HCT116 (cell line): ENCODE data around the gene FABP1. TPM values are rescaled to one million over a fixed set of nuclear protein-coding genes. Genes with fewer than 3 reads are reported as not detected.

Experiments
- ATAC-seq: fragments of 200-7000 bp; cut with Tn5 transposase; 2 replicates; pipeline ENCODE4 v1.9.1; 2020; ENCODE audit warnings: mild to moderate bottlenecking, moderate library complexity
- BruUV-seq: library from RNA; stranded (reverse); fragments of 400-500 nt; replicated peaks from 2 replicates; lab custom pipeline; 2021; lab: Mats Ljungman, UMichigan
- CTCF ChIA-PET: fragments of 300-600 bp; sonication (Branson Sonifier 250); formaldehyde crosslinking; loops from one replicate; lab custom pipeline; 2021; ENCODE audit warnings: antibody characterized with exemption; lab: Charles Lee
- POLR2A ChIA-PET: fragments of 300-600, 350-600 bp; sonication (Branson Sonifier 250); formaldehyde crosslinking; loops from one replicate; lab custom pipeline; 2021; ENCODE audit warnings: antibody characterized with exemption; lab: Charles Lee
- RAD21 ChIA-PET, 2 experiments: fragments of 300-600 bp; sonication (Branson Sonifier 250); formaldehyde crosslinking; loops; one replicate each; lab custom pipeline; 2023; ENCODE audit warnings: low total read pairs in 2 of 2; ENCODE audit not compliant: uncharacterized antibody in 2 of 2, unreplicated experiment in 2 of 2, low non-redundant PET in 1 of 2; lab: Charles Lee
- DNase-seq: peaks from one replicate; pipeline ENCODE4 v3.0.0-alpha.2; 2010; ENCODE audit warnings: low read depth, low spot score
- H2AFZ ChIP-seq: fragments of 200-600 bp; shearing (Covaris generic), sonication (generic); 2 replicates; pipeline ENCODE4 v1.6.1; 2017; ENCODE audit warnings: low read depth, mixed run types, mixed read lengths, antibody characterized with exemption, low read length; ENCODE audit not compliant: poor library complexity, severe bottlenecking
- H3K27ac ChIP-seq: 2 replicates; pipeline ENCODE4 v1.5.1; 2012; ENCODE audit warnings: low read depth, low read length
- H3K27me3 ChIP-seq: fragments of 200-600 bp; sonication (generic); 2 replicates; pipeline ENCODE4 v1.6.1; 2016; ENCODE audit warnings: mixed run types, low read length, mixed read lengths; ENCODE audit not compliant: insufficient read depth
- H3K36me3 ChIP-seq, 2 experiments: fragments of 200-500 bp in 1 of 2; fragments of 200-600 bp in 1 of 2; sonication (Bioruptor generic) in 1 of 2; sonication (generic) in 1 of 2; 2 replicates each; pipeline versions ENCODE4 v1.5.1 to v1.6.1; 2014 to 2016; ENCODE audit warnings: low read length in 2 of 2, inconsistent platforms in 1 of 2, mixed read lengths in 1 of 2, mixed run types in 1 of 2; ENCODE audit not compliant: insufficient read depth in 2 of 2, control insufficient read depth in 1 of 2
- H3K4me1 ChIP-seq, 2 experiments: fragments of 200-600 bp in 1 of 2; sonication (generic) in 1 of 2; 2 replicates each; pipeline versions ENCODE4 v1.5.1 to v1.6.1; 2012 to 2017; ENCODE audit warnings: low read length in 2 of 2, inconsistent platforms in 1 of 2, mild to moderate bottlenecking in 1 of 2, mixed read lengths in 1 of 2, mixed run types in 1 of 2, moderate library complexity in 1 of 2; ENCODE audit not compliant: insufficient read depth in 2 of 2, control insufficient read depth in 1 of 2
- H3K4me2 ChIP-seq: fragments of 200-600 bp; sonication (generic); 2 replicates; pipeline ENCODE4 v1.6.1; 2017; ENCODE audit warnings: mixed run types, low read length, mixed read lengths
- H3K4me3 ChIP-seq, 2 experiments: fragments of 200-600 bp in 1 of 2; sonication (generic) in 1 of 2; replicated peaks in 1 of 2; 2 replicates each; pipeline ENCODE4 v1.5.1; 2011 to 2016; ENCODE audit warnings: low read length in 2 of 2, control low read depth in 1 of 2, low read depth in 1 of 2, mild to moderate bottlenecking in 1 of 2, mixed read lengths in 1 of 2, mixed run types in 1 of 2
- H3K79me2 ChIP-seq: fragments of 200-600 bp; sonication (generic); 2 replicates; pipeline ENCODE4 v1.6.1; 2017; ENCODE audit warnings: mild to moderate bottlenecking, mixed run types, low read length, moderate library complexity, mixed read lengths; ENCODE audit not compliant: insufficient read depth
- H3K9ac ChIP-seq: fragments of 200-600 bp; sonication (generic); 2 replicates; pipeline ENCODE4 v1.6.1; 2016; ENCODE audit warnings: low read length, mixed read lengths
- H3K9me2 ChIP-seq: fragments of 200-600 bp; sonication (generic), shearing (Covaris generic); 2 replicates; pipeline ENCODE4 v1.6.1; 2017; ENCODE audit warnings: mixed run types, mild to moderate bottlenecking, moderate library complexity; ENCODE audit not compliant: insufficient read depth
- H3K9me3 ChIP-seq, 2 experiments: fragments of 200-500 bp in 1 of 2; fragments of 200-600 bp in 1 of 2; sonication (Bioruptor generic) in 1 of 2; sonication (generic) in 1 of 2; 2 replicates each; pipeline ENCODE4 v1.6.1; 2014 to 2017; ENCODE audit warnings: low read length in 2 of 2, mixed read lengths in 2 of 2, inconsistent platforms in 1 of 2, low read depth in 1 of 2, mild to moderate bottlenecking in 1 of 2, mixed run types in 1 of 2, moderate library complexity in 1 of 2; ENCODE audit not compliant: control insufficient read depth in 1 of 2, insufficient read depth in 1 of 2
- H4K20me1 ChIP-seq: fragments of 200-600 bp; sonication (generic), shearing (Covaris generic); 2 replicates; pipeline ENCODE4 v1.6.1; 2017; ENCODE audit warnings: mixed run types, mild to moderate bottlenecking, moderate library complexity; ENCODE audit not compliant: insufficient read depth
- CBX3 ChIP-seq: IDR thresholded peaks from 2 replicates; pipeline ENCODE4 v1.6.1; 2012; ENCODE audit warnings: low read depth
- CEBPB ChIP-seq: IDR thresholded peaks from 2 replicates; pipeline ENCODE4 v1.6.1; 2012; ENCODE audit warnings: low read depth
- EZH2 ChIP-seq: fragments of 200-600 bp; sonication (generic); IDR thresholded peaks from 2 replicates; pipeline ENCODE4 v1.6.1; 2017; ENCODE audit warnings: antibody characterized with exemption, mixed run types
- FOSL1 ChIP-seq: IDR thresholded peaks from 2 replicates; pipeline ENCODE4 v1.6.1; 2012; ENCODE audit warnings: low read depth
- MAX ChIP-seq: IDR thresholded peaks from 2 replicates; pipeline ENCODE4 v1.6.1; 2012
- POLR2A ChIP-seq: IDR thresholded peaks from 2 replicates; pipeline ENCODE4 v1.7.0; 2011; ENCODE audit warnings: borderline replicate concordance; ENCODE audit not compliant: insufficient read depth, insufficient read length; ENCODE audit errors: extremely low read depth
- REST ChIP-seq: IDR thresholded peaks from 2 replicates; pipeline ENCODE4 v1.6.1; 2012; ENCODE audit warnings: low read depth
- SIN3A ChIP-seq: IDR thresholded peaks from 2 replicates; pipeline ENCODE4 v1.6.1; 2012; ENCODE audit warnings: low read depth
- SP1 ChIP-seq: IDR thresholded peaks from 2 replicates; pipeline ENCODE4 v1.6.1; 2012; ENCODE audit warnings: low read depth
- TCF7L2 ChIP-seq: IDR thresholded peaks from 2 replicates; pipeline ENCODE4 v1.7.0; 2011; ENCODE audit warnings: borderline replicate concordance, inconsistent platforms; ENCODE audit not compliant: insufficient read depth, insufficient read length; ENCODE audit errors: extremely low read depth
- YY1 ChIP-seq: IDR thresholded peaks from 2 replicates; pipeline ENCODE4 v1.6.1; 2011; ENCODE audit warnings: low read length, low read depth, moderate library complexity, mild to moderate bottlenecking; ENCODE audit not compliant: insufficient replicate concordance; ENCODE audit errors: extremely low read depth
- ZFX ChIP-seq: fragments of 450-650 bp; IDR thresholded peaks from 2 replicates; pipeline ENCODE4 v1.6.1; 2017
- ZNF274 ChIP-seq: fragments of 200-500 bp; sonication (Bioruptor generic); IDR thresholded peaks from 2 replicates; pipeline ENCODE4 v1.6.1; 2014; ENCODE audit warnings: mild to moderate bottlenecking, low read depth, low read length, inconsistent platforms
- intact Hi-C: fragments of 100-400 bp; cut with micrococcal nuclease; formaldehyde crosslinking; loops from 2 replicates; pipeline ENCODE4 v1.10.0; 2022
- total RNA-seq: library from RNA; stranded (reverse); gene quantifications from one replicate; pipeline ENCODE4 v1.2.1, GENCODE V29; 2021; ENCODE audit not compliant: unreplicated experiment
- TF ChIP-seq, protein P1 (sequence below): IDR thresholded peaks from 2 replicates; pipeline ENCODE4 v1.6.1; 2012

Gene FABP1
- total RNA-seq, 1 experiment from 2014 or later: 0.61 TPM

- no peak for TF ChIP-seq YY1
Measured at GRCh38 chr2:88123164-88123974, 4.5 kb downstream of the FABP1 start (continued).

DNA sequence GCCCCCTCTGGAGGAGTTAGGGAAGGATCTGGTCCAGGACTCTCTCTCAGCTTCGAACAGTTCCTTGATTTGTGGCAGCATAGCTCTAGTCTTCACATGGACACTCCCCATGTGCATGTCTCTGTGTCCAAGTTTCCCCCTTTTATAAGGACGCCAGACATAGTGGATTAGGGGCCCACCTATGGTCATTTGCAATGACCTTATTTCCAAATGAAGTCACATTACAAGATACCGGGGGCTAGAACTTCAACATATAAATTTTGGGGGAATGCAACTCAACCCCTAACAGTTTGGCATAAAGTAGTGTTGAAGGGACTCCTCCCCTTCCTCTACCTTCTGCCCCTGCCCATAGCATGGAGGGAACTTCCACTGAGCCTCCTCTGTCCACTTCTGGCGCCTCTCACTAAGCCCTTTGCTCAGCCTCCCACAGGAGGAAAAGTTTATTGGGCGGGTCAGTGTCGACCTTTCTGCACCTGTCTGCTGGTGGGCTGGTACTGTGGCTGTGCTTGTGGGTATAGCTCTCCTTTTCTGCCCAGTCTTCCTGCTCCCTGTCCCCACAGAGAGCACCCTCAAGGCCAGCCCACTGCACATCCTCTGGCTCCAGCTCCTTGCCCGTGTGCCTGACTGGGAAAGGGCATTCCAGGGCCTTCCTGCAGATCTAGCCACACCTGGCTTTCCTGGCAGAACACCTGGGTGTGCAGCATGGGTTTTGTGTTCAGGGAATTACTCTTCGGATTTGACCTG lies 5.5 kb downstream of the FABP1 start:
- intact Hi-C loops: no loop called here
- no peak for ATAC-seq

More for the DNA sequence above, 5.5 kb downstream of the FABP1 start:
- Histone ChIP-seq H3K27me3 (peaks cover 20% of the 10 kb centered on the region; the same call in 1 of the 2 replicates), H2AFZ (no peak overlapping the region), H3K36me3 (no peaks in the 10 kb centered on the region), H3K4me3 (no peak overlapping the region), H3K9me3 (no peaks in the 10 kb centered on the region), H3K4me1 (no peaks in the 10 kb centered on the region), H3K9ac (no peak overlapping the region), H3K4me2 (no peak overlapping the region), H3K79me2 (no peaks in the 10 kb centered on the region)
- RAD21 ChIA-PET: no interaction called here
- BruUV-seq: no TSS peak
- TF ChIP-seq POLR2A: no peak
- TF ChIP-seq SP1: no peak
- no peak for TF ChIP-seq SIN3A
- TF ChIP-seq CBX3: no peak
- no peak for TF ChIP-seq ZFX
- TF ChIP-seq EZH2: no peak
- no peak for TF ChIP-seq FOSL1
- TF ChIP-seq ZNF274: no peak
- TF ChIP-seq CEBPB: no peak
- no peak for TF ChIP-seq REST
- no peak for TF ChIP-seq MAX
- TF ChIP-seq, protein P1, sequence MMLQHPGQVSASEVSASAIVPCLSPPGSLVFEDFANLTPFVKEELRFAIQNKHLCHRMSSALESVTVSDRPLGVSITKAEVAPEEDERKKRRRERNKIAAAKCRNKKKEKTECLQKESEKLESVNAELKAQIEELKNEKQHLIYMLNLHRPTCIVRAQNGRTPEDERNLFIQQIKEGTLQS: no peak
- no peak for TF ChIP-seq TCF7L2
- TF ChIP-seq, all 23 proteins: peak for 0
- CTCF ChIA-PET: no interaction called here
- no peak for DNase-seq
- POLR2A ChIA-PET: no interaction called here
- Histone ChIP-seq H3K9me2 (no peaks in the 10 kb centered on the region), H4K20me1 (no peaks in the 10 kb centered on the region), H3K27ac (no peak overlapping the region)
